Measurements from ENCODE around the gene PARP15. TPM values are rescaled to one million over a fixed set of nuclear protein-coding genes. Genes with fewer than 3 reads are reported as not detected.
A peak's percentile ranks its signal among the peaks of the same experiment; 100 is the strongest.

Gene PARP15
- total and polyA plus RNA-seq, 12 donors, result 0.21 to 1.7 (median 0.60) TPM

DNA sequence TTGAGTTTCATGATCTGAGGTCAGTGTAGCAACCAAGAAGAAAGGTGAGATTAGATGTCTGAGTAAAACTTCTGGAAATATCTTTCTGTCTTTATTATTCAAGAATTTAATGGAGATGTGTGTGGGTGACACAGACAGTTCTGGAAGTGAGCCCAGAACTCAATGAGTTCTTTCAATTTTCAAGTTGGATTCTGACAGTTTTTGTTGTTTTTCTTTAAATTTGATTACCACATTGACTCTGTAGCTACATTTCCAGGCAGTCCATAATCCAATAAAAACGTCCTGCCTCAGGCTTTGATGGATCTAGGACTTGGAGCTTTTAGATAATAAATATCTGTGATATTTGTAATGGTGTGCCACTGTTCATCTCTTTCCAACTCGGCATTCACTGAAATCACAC, 99.3 kb downstream of the PARP15 start:
- no peak overlapping the region for H3K27ac ChIP-seq
- H3K36me3 ChIP-seq, result no peaks in the 10 kb centered on the region
- 69 to 71% methylated on average over 2 of the region's 2 CpGs for WGBS, 2 donors
- no peak for DNase-seq
- TF ChIP-seq, protein P1, sequence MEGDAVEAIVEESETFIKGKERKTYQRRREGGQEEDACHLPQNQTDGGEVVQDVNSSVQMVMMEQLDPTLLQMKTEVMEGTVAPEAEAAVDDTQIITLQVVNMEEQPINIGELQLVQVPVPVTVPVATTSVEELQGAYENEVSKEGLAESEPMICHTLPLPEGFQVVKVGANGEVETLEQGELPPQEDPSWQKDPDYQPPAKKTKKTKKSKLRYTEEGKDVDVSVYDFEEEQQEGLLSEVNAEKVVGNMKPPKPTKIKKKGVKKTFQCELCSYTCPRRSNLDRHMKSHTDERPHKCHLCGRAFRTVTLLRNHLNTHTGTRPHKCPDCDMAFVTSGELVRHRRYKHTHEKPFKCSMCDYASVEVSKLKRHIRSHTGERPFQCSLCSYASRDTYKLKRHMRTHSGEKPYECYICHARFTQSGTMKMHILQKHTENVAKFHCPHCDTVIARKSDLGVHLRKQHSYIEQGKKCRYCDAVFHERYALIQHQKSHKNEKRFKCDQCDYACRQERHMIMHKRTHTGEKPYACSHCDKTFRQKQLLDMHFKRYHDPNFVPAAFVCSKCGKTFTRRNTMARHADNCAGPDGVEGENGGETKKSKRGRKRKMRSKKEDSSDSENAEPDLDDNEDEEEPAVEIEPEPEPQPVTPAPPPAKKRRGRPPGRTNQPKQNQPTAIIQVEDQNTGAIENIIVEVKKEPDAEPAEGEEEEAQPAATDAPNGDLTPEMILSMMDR (IDR thresholded peaks at IDR 0.05), result no peak
- intact Hi-C loops (cut with DNase I), result loop anchor here in 9 of 10 donors (2.0 to 10.0 kb wide), 11 partner anchors 112 to 1129 kb away; partner anchors contain the start of genes DTX3L (in 1 of the 9), PARP9 (in 1 of the 9) and POLQ (in 1 of the 9)
- no peaks in the 10 kb centered on the region for H3K27me3 ChIP-seq
- no peak overlapping the region for H3K4me3 ChIP-seq
- H3K4me1 ChIP-seq, result peaks cover 0 to 27% (median 20%) of the 10 kb centered on the region in 9 donors
- ATAC-seq, result no peak
- H3K9me3 ChIP-seq, result peaks cover 0 to 6% (median 0%) of the 10 kb centered on the region in 11 donors

DNA sequence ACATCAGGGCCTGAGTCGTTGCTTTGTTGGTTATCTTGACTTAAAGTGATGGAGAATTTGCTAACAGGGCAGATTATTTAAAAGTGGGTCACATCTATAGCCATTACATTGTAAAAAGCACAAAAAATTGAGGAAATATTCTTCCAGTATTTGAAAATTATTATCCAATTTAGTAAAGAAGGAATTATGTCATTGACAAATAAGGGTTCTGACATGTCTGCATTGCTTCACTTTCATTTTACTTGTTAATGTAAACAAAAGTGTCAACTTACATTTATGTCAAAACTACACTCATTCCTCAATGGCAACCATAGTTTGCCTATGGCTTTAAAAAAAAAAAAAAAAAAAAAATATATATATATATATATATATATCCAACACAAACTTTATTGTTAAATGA, 99.8 kb downstream of the PARP15 start:
- H3K36me3 ChIP-seq, result no peaks in the 10 kb centered on the region
- intact Hi-C loops (cut with DNase I), result loop anchor here in 9 of 10 donors (2.0 to 10.0 kb wide), 11 partner anchors 112 to 1130 kb away; partner anchors contain the start of genes DTX3L (in 1 of the 9), PARP9 (in 1 of the 9) and POLQ (in 1 of the 9)
- DNase-seq (no peak), ATAC-seq (no peak)
- TF ChIP-seq, protein P1 (IDR thresholded peaks at IDR 0.05), result no peak
- WGBS, 2 donors, result 71 to 87% methylated on average over 1 of the region's 1 CpG
- H3K4me3 ChIP-seq, result no peak overlapping the region
- H3K9me3 ChIP-seq, result peaks cover 0 to 6% (median 0%) of the 10 kb centered on the region in 11 donors
- no peak overlapping the region for H3K27ac ChIP-seq
- no peaks in the 10 kb centered on the region for H3K27me3 ChIP-seq
- peaks cover 0 to 31% (median 25%) of the 10 kb centered on the region in 9 donors for H3K4me1 ChIP-seq

DNA sequence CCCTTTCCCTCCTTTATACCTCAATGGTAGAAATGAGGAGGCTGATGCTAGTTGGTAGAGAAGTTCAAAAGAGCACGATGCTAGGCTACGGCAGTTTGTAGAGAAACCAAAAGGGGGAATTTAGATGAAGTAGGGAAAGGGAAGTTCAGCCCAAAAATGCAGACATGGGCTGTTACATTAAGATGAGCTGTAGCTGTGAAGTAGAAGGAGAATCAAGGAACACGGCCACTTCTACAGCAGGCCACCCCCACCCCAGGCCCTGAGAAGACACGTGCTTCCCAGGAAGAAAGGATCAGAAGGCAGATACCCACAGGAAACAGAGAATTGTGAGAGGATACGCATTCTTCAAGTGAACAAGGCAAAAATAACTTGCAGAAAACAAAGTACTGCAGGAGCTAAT, 101.1 kb downstream of the PARP15 start:
- peak overlapping the region in 4 of 10 donors; percentile 83 to 90 (median 87) for H3K4me3 ChIP-seq
- peaks cover 0 to 44% (median 30%) of the 10 kb centered on the region in 9 donors for H3K4me1 ChIP-seq
- DNase-seq, result no peak
- no peaks in the 10 kb centered on the region for H3K36me3 ChIP-seq
- no peak for ATAC-seq
- H3K27me3 ChIP-seq, result no peaks in the 10 kb centered on the region
- intact Hi-C loops (cut with DNase I), result loop anchor here in 9 of 10 donors (2.0 to 10.0 kb wide), 11 partner anchors 114 to 1131 kb away; partner anchors contain the start of genes DTX3L (in 1 of the 9), PARP9 (in 1 of the 9) and POLQ (in 1 of the 9)
- TF ChIP-seq, protein P1 (IDR thresholded peaks at IDR 0.05), result no peak
- peak overlapping the region in 9 of 10 donors; percentile 83 to 98 (median 94) for H3K27ac ChIP-seq
- WGBS, 2 donors, result 61 to 64% methylated on average over 5 of the region's 5 CpGs
- peaks cover 0 to 6% (median 0%) of the 10 kb centered on the region in 11 donors for H3K9me3 ChIP-seq

DNA sequence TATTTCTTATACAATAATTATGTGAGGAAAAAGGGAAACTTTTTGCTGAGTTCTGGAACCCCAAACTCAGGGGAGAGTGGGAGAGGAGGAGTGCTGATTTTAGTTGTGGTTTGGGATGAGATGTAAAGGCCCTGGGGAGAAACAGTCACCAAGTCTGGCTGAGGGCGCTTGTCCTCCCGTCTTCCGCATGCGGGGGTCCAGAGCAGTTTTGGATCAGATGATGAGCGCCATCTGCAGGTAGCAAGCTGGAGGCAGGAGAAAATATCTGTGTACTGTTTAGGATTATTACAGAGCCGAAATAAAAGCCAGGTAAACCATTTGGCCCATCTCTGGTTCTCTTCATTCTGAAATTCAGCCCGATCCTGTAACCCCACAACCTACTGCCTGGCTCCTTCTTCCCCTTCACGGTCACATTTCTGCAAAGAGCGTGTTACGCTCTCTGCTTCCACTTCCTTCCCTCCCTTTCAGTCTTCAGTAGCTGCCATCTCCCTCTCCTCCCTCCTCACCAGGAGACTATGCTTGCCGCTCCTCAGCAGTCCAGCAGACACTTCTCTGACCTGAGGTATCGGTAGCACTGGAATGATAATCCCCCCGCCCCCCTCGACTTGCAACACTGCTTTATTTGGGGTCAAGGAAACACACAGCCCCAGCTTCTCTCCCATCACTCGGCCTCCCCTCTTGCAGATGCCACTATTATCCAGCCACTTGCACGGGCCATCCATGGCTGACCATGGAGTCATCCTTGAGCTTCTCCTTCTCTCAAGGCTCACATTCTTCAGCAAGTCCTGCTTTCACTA, 101.8 kb downstream of the PARP15 start:
- no peaks in the 10 kb centered on the region for H3K27me3 ChIP-seq
- ATAC-seq (peak; percentile 65 to 87 (median 78)), DNase-seq (peak; percentile 72 to 88)
- H3K36me3 ChIP-seq, result no peaks in the 10 kb centered on the region
- peak overlapping the region; percentile 77 to 98 (median 94) for H3K27ac ChIP-seq
- H3K4me3 ChIP-seq, result peak overlapping the region in 9 of 10 donors; percentile 56 to 90 (median 83)
- H3K9me3 ChIP-seq, result peaks cover 0 to 6% (median 0%) of the 10 kb centered on the region in 11 donors
- WGBS, 2 donors, result 6% methylated on average over 16 of the region's 16 CpGs
- intact Hi-C loops (cut with DNase I), result loop anchor here in 9 of 10 donors (1.0 to 10.0 kb wide), 12 partner anchors 114 to 1132 kb away; partner anchors contain the start of genes DTX3L (in 1 of the 9), PARP9 (in 1 of the 9) and POLQ (in 1 of the 9)
- TF ChIP-seq, protein P1 (IDR thresholded peaks at IDR 0.05), result peak; percentile 60 to 88 (median 80)
- peaks cover 0 to 52% (median 34%) of the 10 kb centered on the region in 9 donors for H3K4me1 ChIP-seq
